GM12891 (cell line): ENCODE results near the gene CELF3.
"Not testable (repeated sequence)": the region's sequence is repeated elsewhere in the genome, so short reads cannot be mapped to it uniquely, and the experiment has no call there.

Experiments used
- DNase-seq: peaks from one replicate; pipeline ENCODE4 v3.0.0; 2011; ENCODE audit warnings: low spot score; ENCODE audit not compliant: insufficient read length
- FAIRE-seq: peaks from 2 replicates; lab custom pipeline; 2011; peaks lifted over from hg19 to GRCh38; lab: Jason Lieb, UNC
- PAX5 ChIP-seq: IDR thresholded peaks from 2 replicates; pipeline ENCODE4 v1.6.1; 2011; ENCODE audit warnings: low read length, moderate library complexity, mild to moderate bottlenecking; ENCODE audit not compliant: insufficient read depth, severe bottlenecking
- POLR2A ChIP-seq: IDR thresholded peaks from 2 replicates; pipeline ENCODE4 v1.6.1; 2011; ENCODE audit warnings: low read depth, low read length, control low read depth
- POLR2AphosphoS5 ChIP-seq: IDR thresholded peaks from 2 replicates; pipeline ENCODE4 v1.6.1; 2011; ENCODE audit warnings: low read depth, low read length, control low read depth
- POU2F2 ChIP-seq: IDR thresholded peaks from 2 replicates; pipeline ENCODE4 v1.6.1; 2011; ENCODE audit warnings: low read depth, mild to moderate bottlenecking, control low read depth, low read length, moderate library complexity
- SPI1 ChIP-seq: IDR thresholded peaks from 2 replicates; pipeline ENCODE4 v1.6.1; 2011; ENCODE audit warnings: low read depth, low read length, control low read depth
- TAF1 ChIP-seq: IDR thresholded peaks from 2 replicates; pipeline ENCODE4 v1.6.1; 2011; ENCODE audit warnings: low read depth, low read length, control low read depth

Gene CELF3

GRCh38 chr1:151704246-151704645 is 12.4 kb downstream of the CELF3 start:
- no peak for TF ChIP-seq SPI1
- TF ChIP-seq PAX5: no peak
- DNase-seq (no peak), FAIRE-seq (no peak)

DNA sequence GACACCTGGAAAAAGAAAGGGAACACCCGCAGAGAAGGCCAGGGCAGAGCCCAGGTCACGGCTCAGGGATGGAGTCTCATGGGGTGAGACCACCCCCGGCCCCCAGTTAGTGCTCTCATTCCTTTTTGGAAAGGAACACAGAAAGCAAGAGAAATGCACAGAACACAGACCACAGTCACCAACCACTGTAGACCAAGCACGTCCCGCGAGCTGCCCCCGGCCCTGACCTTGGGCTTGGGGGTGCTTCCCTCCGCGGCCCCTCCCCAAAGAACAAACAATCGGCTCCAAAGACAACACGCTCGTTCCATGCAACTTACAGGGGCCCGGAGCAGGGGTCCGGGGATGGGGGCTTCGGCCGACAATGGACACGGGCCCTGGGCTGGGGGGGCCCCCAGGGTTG is 12.8 kb downstream of the CELF3 start:
- TF ChIP-seq POU2F2: no peak
- no peak for TF ChIP-seq PAX5
- DNase-seq: no peak
- FAIRE-seq: no peak

DNA sequence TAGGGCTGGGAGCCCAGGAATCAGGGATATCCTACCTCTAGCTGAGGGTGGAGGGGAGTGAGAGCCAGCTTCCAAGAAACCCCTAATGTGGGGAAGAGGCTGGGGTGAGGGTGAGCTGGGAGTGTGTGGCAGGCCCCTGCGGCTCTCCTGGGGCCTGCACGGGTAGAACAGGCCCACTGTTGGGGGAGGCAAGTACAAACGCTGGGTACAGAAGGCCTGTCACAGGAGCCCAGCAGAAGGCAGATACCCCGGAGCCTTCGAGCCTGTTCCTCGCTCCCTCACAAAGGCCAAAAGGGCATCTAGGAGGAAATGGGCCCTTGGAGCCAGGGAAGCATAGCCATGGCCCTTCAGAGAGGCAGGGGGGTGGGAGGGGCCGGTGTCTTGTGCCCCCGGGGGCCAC is 13.7 kb downstream of the CELF3 start:
- FAIRE-seq (no peak), DNase-seq (no peak)
- no peak for TF ChIP-seq POLR2A
- TF ChIP-seq POU2F2: no peak
- TF ChIP-seq PAX5: no peak
- TF ChIP-seq SPI1: no peak
- no peak for TF ChIP-seq TAF1
- TF ChIP-seq POLR2AphosphoS5: no peak

DNA sequence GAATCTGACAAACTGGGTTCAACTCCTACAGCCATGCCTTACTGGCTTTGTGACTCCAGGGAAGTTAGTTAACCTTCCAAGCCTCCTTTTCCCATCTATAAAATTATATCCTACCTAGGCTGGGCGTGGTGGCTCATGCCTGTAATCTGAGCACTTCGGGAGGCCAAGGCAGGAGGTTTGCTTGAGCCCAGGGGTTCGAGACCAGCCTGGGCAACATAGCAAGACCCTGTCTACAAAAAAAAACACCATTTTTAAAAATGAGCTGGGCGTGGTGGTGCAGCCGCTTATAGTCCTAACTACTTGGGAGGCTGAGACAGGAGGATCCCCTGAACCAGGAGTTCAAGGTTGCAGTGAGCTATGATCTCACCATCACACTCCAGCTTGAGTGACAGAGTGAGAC is 15.1 kb downstream of the CELF3 start:
- FAIRE-seq (no peak), DNase-seq (no peak)
- TF ChIP-seq SPI1: no peak
- TF ChIP-seq POLR2A: no peak
- no peak for TF ChIP-seq TAF1
- no peak for TF ChIP-seq POU2F2
- TF ChIP-seq POLR2AphosphoS5: no peak
- no peak for TF ChIP-seq PAX5

- DNase-seq (no peak), FAIRE-seq (peak; percentile 33)
- TF ChIP-seq POU2F2 (no peak), POLR2AphosphoS5 (no peak), PAX5 (no peak), TAF1 (no peak), POLR2A (no peak)
Measured at GRCh38 chr1:151693057-151693651, 23.4 kb downstream of the CELF3 start.

DNA sequence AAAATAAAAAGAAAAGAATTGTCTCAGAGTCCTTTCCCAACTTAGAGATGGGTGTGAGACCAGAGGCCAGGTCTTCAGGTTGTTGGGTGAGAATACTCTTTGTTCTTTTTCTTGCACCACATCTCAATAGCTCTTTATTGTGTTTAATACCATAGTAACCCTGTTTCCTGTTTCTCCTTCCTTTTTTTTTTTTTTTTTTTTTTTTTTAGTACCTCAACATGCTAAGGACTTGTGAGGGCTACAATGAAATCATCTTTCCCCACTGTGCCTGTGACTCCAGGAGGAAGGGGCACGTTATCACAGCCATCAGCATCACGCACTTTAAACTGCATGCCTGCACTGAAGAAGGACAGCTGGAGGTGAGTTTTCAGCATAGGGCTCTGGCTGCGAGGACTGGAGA is 24.4 kb downstream of the CELF3 start:
- TF ChIP-seq POLR2AphosphoS5: no peak
- TF ChIP-seq PAX5: no peak
- no peak for TF ChIP-seq TAF1
- no peak for TF ChIP-seq POLR2A
- TF ChIP-seq SPI1: no peak
- TF ChIP-seq POU2F2: no peak
- no peak for DNase-seq
- FAIRE-seq: no peak

DNA sequence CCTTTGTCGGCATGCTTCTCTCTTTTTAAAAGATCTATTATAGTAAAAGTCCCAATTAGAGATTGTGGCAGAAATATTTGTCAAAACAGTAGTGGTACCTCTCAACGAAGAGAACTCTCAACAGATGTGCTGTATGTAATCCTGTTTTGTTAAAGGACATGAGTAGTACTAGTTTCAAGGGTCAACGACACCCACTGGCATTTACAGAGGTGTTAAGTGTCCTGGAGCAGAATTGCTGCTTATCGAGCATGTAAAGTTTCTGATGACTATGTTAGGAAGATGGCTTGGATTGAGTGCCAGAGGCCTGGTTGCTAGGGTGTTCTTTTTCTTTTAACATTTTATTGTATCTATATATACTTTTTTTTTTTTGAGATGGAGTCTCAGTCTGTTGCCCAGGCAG is 27.1 kb downstream of the CELF3 start:
- DNase-seq: no peak
- TF ChIP-seq SPI1: no peak
- TF ChIP-seq PAX5: no peak
- TF ChIP-seq POLR2A: no peak
- no peak for TF ChIP-seq POU2F2
- TF ChIP-seq TAF1: no peak
- no peak for TF ChIP-seq POLR2AphosphoS5
- no peak for FAIRE-seq

DNA sequence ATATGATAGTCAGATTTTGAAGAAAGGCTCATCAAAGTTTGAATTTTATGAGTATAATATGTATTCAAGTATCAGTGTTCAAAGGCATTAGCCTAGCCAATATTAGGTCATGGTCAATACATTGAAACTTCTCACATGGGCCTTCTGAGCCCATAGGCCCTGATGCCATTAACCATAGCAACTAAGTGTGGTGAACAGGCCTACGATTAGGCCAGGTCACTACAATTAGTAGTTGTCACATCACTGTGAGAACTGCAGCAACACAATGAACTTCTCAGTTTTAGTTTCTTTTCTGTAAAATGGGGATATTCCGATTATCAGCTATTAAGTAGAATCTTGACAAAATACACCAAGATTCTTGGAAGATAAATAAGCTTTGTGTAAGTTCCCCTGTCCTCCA is 30.0 kb downstream of the CELF3 start:
- TF ChIP-seq POLR2A: no peak
- no peak for TF ChIP-seq TAF1
- TF ChIP-seq SPI1: no peak
- no peak for TF ChIP-seq POU2F2
- TF ChIP-seq POLR2AphosphoS5: no peak
- TF ChIP-seq PAX5: no peak
- no peak for DNase-seq
- no peak for FAIRE-seq

DNA sequence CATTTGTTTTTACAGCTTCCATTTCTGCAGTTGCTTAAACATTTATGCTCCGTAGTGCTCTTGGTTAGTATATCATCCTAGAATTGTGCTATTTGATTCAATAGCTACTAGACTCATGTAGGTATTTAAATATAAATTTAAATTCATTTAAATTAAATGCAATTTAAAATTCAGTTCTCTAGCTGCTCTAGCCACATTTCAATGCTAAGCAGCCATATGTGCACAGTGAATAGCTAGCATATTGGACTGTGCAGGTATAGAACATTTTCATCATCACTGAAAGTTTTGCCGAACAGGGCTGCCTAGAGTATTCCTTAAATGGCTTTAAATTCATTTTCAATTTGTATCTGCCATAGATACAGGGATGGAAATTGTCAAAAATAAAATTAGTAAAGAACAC is 32.5 kb downstream of the CELF3 start:
- FAIRE-seq (no peak), DNase-seq (no peak)
- TF ChIP-seq PAX5 (no peak), POLR2AphosphoS5 (no peak), POU2F2 (no peak), SPI1 (no peak), TAF1 (no peak), POLR2A (no peak)

DNA sequence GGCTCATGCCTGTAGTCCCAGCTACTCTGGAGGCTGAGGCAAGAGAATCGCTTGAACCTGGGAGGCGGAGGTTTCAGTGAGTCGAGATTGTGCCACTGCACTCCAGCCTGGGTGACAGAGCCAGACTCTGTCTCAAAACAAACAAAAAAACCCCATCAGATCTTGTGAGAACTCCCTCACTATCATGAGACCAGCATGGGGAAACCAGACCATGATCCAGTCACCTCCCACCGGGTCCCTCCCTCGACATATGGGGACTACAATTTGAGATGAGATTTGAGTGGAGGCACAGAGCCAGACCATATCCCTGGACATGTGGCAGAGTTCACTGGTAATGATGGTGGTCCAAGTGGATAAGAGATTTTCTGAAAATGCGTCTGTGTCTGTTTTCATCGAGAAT is 33.7 kb downstream of the CELF3 start:
- FAIRE-seq, DNase-seq: not testable (repeated sequence)

GRCh38 chr1:151681923-151682322 is 34.7 kb downstream of the CELF3 start:
- peak; percentile 23; the same call in 1 of the 2 replicates for TF ChIP-seq SPI1
- no peak for TF ChIP-seq POLR2A
- FAIRE-seq (no peak), DNase-seq (no peak)

GRCh38 chr1:151680826-151681225 is 35.8 kb downstream of the CELF3 start:
- DNase-seq: no peak
- TF ChIP-seq PAX5 (no peak), SPI1 (no peak), TAF1 (no peak)
- no peak for FAIRE-seq
